Activated CD8-positive, alpha-beta memory T cell treated with anti-CD3 and anti-CD28 coated beads for 36 hours (primary cell): ENCODE measurements around the gene DTD1. TPM values are rescaled to one million over a fixed set of nuclear protein-coding genes. Genes with fewer than 3 reads are reported as not detected.

ENCODE experiments used
- CTCF ChIA-PET: fragments of 350-600 bp; sonication (Branson Sonifier 250); formaldehyde crosslinking; loops from one replicate; lab custom pipeline; 2021; ENCODE audit warnings: antibody characterized with exemption; lab: Charles Lee
- POLR2A ChIA-PET: fragments of 350-600 bp; sonication (Branson Sonifier 250); formaldehyde crosslinking; loops from one replicate; lab custom pipeline; 2021; ENCODE audit warnings: antibody characterized with exemption; lab: Charles Lee
- total RNA-seq, 2 experiments: library from RNA; stranded (reverse); gene quantifications; one replicate each; pipeline ENCODE4 v1.2.3, GENCODE V29; 2021

The DTD1 gene
- total RNA-seq = 10 to 100 TPM; 59.2 to 62.6 TPM

GRCh38 chr20:18587665-18588573 lies at the start of gene DTD1:
Gene DTD1, plus strand, starts transcription at chr20:18588054. Its CDS starts 19 bp downstream, at chr20:18588073.
- ChIA-PET CTCF (no interaction called here), POLR2A (interaction anchor here (0.9 kb wide), 2 partner anchors 44 to 206 kb away, joined by 3 to 6 read pairs; no protein-coding TSS in a partner anchor)

- CTCF ChIA-PET = no interaction called here
Observed at GRCh38 chr20:18541741-18542140, 46.1 kb upstream of the DTD1 start.

GRCh38 chr20:18543216-18543615 lies 44.6 kb upstream of the DTD1 start:
- CTCF ChIA-PET = no interaction called here
- POLR2A ChIA-PET = interaction anchor here (0.5 kb wide), 1 partner anchor 57 kb away, joined by 3 read pairs; no protein-coding TSS in a partner anchor

More at GRCh38 chr20:18541741-18542140, 46.1 kb upstream of the DTD1 start:
- POLR2A ChIA-PET = no interaction called here

- CTCF ChIA-PET = no interaction called here
Observed at GRCh38 chr20:18543932-18544331, 43.9 kb upstream of the DTD1 start.

GRCh38 chr20:18545566-18545965 lies 42.3 kb upstream of the DTD1 start:
- CTCF ChIA-PET = no interaction called here

More at GRCh38 chr20:18543932-18544331, 43.9 kb upstream of the DTD1 start:
- POLR2A ChIA-PET = interaction anchor here (0.6 kb wide), 1 partner anchor 45 kb away, joined by 6 read pairs; no protein-coding TSS in a partner anchor

GRCh38 chr20:18548465-18548864 lies 39.4 kb upstream of the DTD1 start:
- CTCF ChIA-PET = no interaction called here
- POLR2A ChIA-PET = no interaction called here

More at GRCh38 chr20:18545566-18545965, 42.3 kb upstream of the DTD1 start:
- POLR2A ChIA-PET = no interaction called here

GRCh38 chr20:18553746-18554145 lies 34.1 kb upstream of the DTD1 start:
- CTCF ChIA-PET = no interaction called here
- POLR2A ChIA-PET = no interaction called here

- ChIA-PET CTCF (no interaction called here), POLR2A (no interaction called here)
Observed at GRCh38 chr20:18566892-18567738, 20.7 kb upstream of the DTD1 start, which contains the start of gene SMIM26. Gene SMIM26, plus strand, starts transcription at chr20:18567432. Its CDS starts 47 bp downstream, at chr20:18567479.

- CTCF ChIA-PET = no interaction called here
- POLR2A ChIA-PET = no interaction called here
Observed at GRCh38 chr20:18567739-18568091, 20.1 kb upstream of the DTD1 start.

GRCh38 chr20:18571009-18571408 lies 16.8 kb upstream of the DTD1 start:
- ChIA-PET CTCF (no interaction called here), POLR2A (no interaction called here)

GRCh38 chr20:18571578-18571977 lies 16.3 kb upstream of the DTD1 start:
- POLR2A ChIA-PET = no interaction called here
- CTCF ChIA-PET = no interaction called here

- CTCF ChIA-PET = no interaction called here
- POLR2A ChIA-PET = no interaction called here
Observed at GRCh38 chr20:18577942-18578341, 9.9 kb upstream of the DTD1 start.

- ChIA-PET CTCF (no interaction called here), POLR2A (no interaction called here)
Observed at GRCh38 chr20:18578581-18578980, 9.3 kb upstream of the DTD1 start.

- POLR2A ChIA-PET = no interaction called here
- CTCF ChIA-PET = no interaction called here
Observed at GRCh38 chr20:18580012-18580411, 7.8 kb upstream of the DTD1 start.

- POLR2A ChIA-PET = no interaction called here
- CTCF ChIA-PET = interaction anchor here (0.6 kb wide), 1 partner anchor 38 kb away, joined by 5 read pairs; no protein-coding TSS in a partner anchor
Observed at GRCh38 chr20:18585134-18585533, 2.7 kb upstream of the DTD1 start.

- POLR2A ChIA-PET = interaction anchor here (0.9 kb wide), 2 partner anchors 45 to 205 kb away, joined by 3 to 6 read pairs; no protein-coding TSS in a partner anchor
- CTCF ChIA-PET = no interaction called here
Observed at GRCh38 chr20:18588574-18588933, 700 bp downstream of the DTD1 start.

GRCh38 chr20:18589941-18590674 lies 2.3 kb downstream of the DTD1 start:
- ChIA-PET POLR2A (no interaction called here), CTCF (interaction anchor here (0.6 kb wide), 1 partner anchor 112 kb away, joined by 4 read pairs; no protein-coding TSS in a partner anchor)

- ChIA-PET POLR2A (no interaction called here), CTCF (interaction anchor here (1.2 kb wide), 1 partner anchor 36 kb away, joined by 4 read pairs; no protein-coding TSS in a partner anchor)
Observed at GRCh38 chr20:18596270-18596669, 8.4 kb downstream of the DTD1 start.

- ChIA-PET POLR2A (no interaction called here), CTCF (interaction anchor here (0.7 kb wide), 1 partner anchor 159 kb away, joined by 3 read pairs; no protein-coding TSS in a partner anchor)
Observed at GRCh38 chr20:18609741-18610140, 21.9 kb downstream of the DTD1 start.
